Endothelial cell of umbilical vein (primary cell): Measurements from ENCODE around the gene PASK. TPM values are rescaled to one million over a fixed set of nuclear protein-coding genes. Genes with fewer than 3 reads are reported as not detected.

Experiments
- BruUV-seq: library from RNA; stranded (reverse); fragments of 400-500 nt; replicated peaks from 2 replicates; lab custom pipeline; 2021; lab: Mats Ljungman, UMichigan
- CTCF ChIA-PET: fragments of 300-600, 350-600 bp; sonication (Branson Sonifier 250); formaldehyde crosslinking; loops from one replicate; lab custom pipeline; 2021; ENCODE audit warnings: antibody characterized with exemption, inconsistent platforms; lab: Charles Lee
- POLR2A ChIA-PET: fragments of 300-600, 350-600 bp; sonication (Branson Sonifier 250); formaldehyde crosslinking; loops from one replicate; lab custom pipeline; 2021; ENCODE audit warnings: antibody characterized with exemption, inconsistent platforms; lab: Charles Lee
- DNase-seq: peaks from one replicate; pipeline ENCODE4 v3.0.0-alpha.2; 2011; ENCODE audit warnings: low read depth, low spot score
- FAIRE-seq: peaks from 2 replicates; lab custom pipeline; 2011; peaks lifted over from hg19 to GRCh38; lab: Jason Lieb, UNC
- H2AFZ ChIP-seq: 2 replicates; pipeline ENCODE4 v1.6.0; 2012; ENCODE audit warnings: low read depth, low read length, control low read depth, inconsistent platforms
- H3K27ac ChIP-seq: 2 replicates; pipeline ENCODE4 v1.5.1; 2011; ENCODE audit warnings: low read depth, mild to moderate bottlenecking, control low read depth, low read length, moderate library complexity; ENCODE audit not compliant: insufficient read depth
- H3K27me3 ChIP-seq, 2 experiments: 2 replicates each; pipeline versions ENCODE4 v1.6.0 to v1.6.1; 2011; ENCODE audit warnings: low read length in 2 of 2, mixed read lengths in 1 of 2; ENCODE audit not compliant: control insufficient read depth in 2 of 2, insufficient read depth in 2 of 2
- H3K36me3 ChIP-seq, 2 experiments: 2 replicates in 1 of 2; 3 replicates in 1 of 2; pipeline ENCODE4 v1.5.1; 2011; ENCODE audit warnings: low read length in 2 of 2, mild to moderate bottlenecking in 1 of 2, moderate library complexity in 1 of 2; ENCODE audit not compliant: control insufficient read depth in 2 of 2, insufficient read depth in 2 of 2; ENCODE audit errors: extremely low read depth in 1 of 2
- H3K4me1 ChIP-seq: 3 replicates; pipeline ENCODE4 v1.5.1; 2011; ENCODE audit warnings: mild to moderate bottlenecking, low read length; ENCODE audit not compliant: control insufficient read depth, insufficient read depth; ENCODE audit errors: extremely low read depth
- H3K4me2 ChIP-seq: 2 replicates; pipeline ENCODE4 v1.6.1; 2011; ENCODE audit warnings: low read length, control low read depth, mixed read lengths; ENCODE audit not compliant: insufficient read depth
- H3K4me3 ChIP-seq, 3 experiments: fragments of 200-600 bp in 1 of 3; sonication (generic), shearing (Covaris generic) in 1 of 3; replicated peaks in 1 of 3; 2 replicates each; pipeline ENCODE4 v1.5.1; 2011 to 2016; ENCODE audit warnings: control low read depth in 3 of 3, low read length in 3 of 3, mild to moderate bottlenecking in 2 of 3, inconsistent platforms in 1 of 3, low read depth in 1 of 3, moderate library complexity in 1 of 3; ENCODE audit not compliant: insufficient read depth in 1 of 3
- H3K79me2 ChIP-seq: 2 replicates; pipeline ENCODE4 v1.6.0; 2012; ENCODE audit warnings: low read length, inconsistent platforms; ENCODE audit not compliant: control insufficient read depth, insufficient read depth
- H3K9ac ChIP-seq: replicated peaks from 2 replicates; pipeline ENCODE3; 2011; ENCODE audit warnings: low read length, control low read depth; ENCODE audit not compliant: insufficient read depth; ENCODE audit errors: extremely low read depth
- H3K9me1 ChIP-seq: replicated peaks from 3 replicates; pipeline ENCODE4 v1.6.0; 2011; ENCODE audit warnings: mild to moderate bottlenecking, low read length; ENCODE audit not compliant: control insufficient read depth, insufficient read depth; ENCODE audit errors: extremely low read depth
- H3K9me3 ChIP-seq: replicated peaks from 2 replicates; pipeline ENCODE4 v1.5.1; 2012; ENCODE audit warnings: low read length, inconsistent platforms; ENCODE audit not compliant: control insufficient read depth, insufficient read depth
- H4K20me1 ChIP-seq: replicated peaks from 2 replicates; pipeline ENCODE3; 2011; ENCODE audit warnings: mild to moderate bottlenecking, low read length; ENCODE audit not compliant: control insufficient read depth, insufficient read depth; ENCODE audit errors: extremely low read depth
- CTCF ChIP-seq, 2 donors: IDR thresholded peaks; 1 replicate in 1 of 2; 2 replicates in 1 of 2; pipeline ENCODE4 v1.5.1; 2011; ENCODE audit warnings: low read length in 2 of 2, mild to moderate bottlenecking in 2 of 2, moderate library complexity in 2 of 2, control low read depth in 1 of 2, inconsistent platforms in 1 of 2, low read depth in 1 of 2; ENCODE audit not compliant: insufficient read depth in 1 of 2; ENCODE audit errors: extremely low read depth in 1 of 2
- EZH2 ChIP-seq: IDR thresholded peaks from 2 replicates; pipeline ENCODE4 v1.6.1; 2012; ENCODE audit warnings: borderline replicate concordance, low read depth, mild to moderate bottlenecking, moderate library complexity, low read length, inconsistent platforms; ENCODE audit not compliant: severe bottlenecking
- FOS ChIP-seq: IDR thresholded peaks from 2 replicates; pipeline ENCODE4 v1.6.1; 2011; ENCODE audit warnings: mild to moderate bottlenecking, low read length, moderate library complexity, borderline replicate concordance; ENCODE audit not compliant: insufficient read depth
- GATA2 ChIP-seq: IDR thresholded peaks from 2 replicates; pipeline ENCODE4 v1.7.0; 2011; ENCODE audit warnings: low read depth, mild to moderate bottlenecking, moderate library complexity, mixed read lengths, low read length; ENCODE audit not compliant: insufficient read length, insufficient read depth
- JUN ChIP-seq: IDR thresholded peaks from 2 replicates; pipeline ENCODE4 v1.6.1; 2011; ENCODE audit warnings: borderline replicate concordance, low read depth; ENCODE audit not compliant: insufficient read length, insufficient read depth
- MAX ChIP-seq: IDR thresholded peaks from 2 replicates; pipeline ENCODE4 v1.6.1; 2011; ENCODE audit not compliant: insufficient read depth, insufficient read length
- MYC ChIP-seq: IDR thresholded peaks from one replicate; pipeline ENCODE4 v1.6.1; 2011; ENCODE audit warnings: mild to moderate bottlenecking, low read depth, low read length
- POLR2A ChIP-seq: IDR thresholded peaks from 2 replicates; pipeline ENCODE4 v1.6.1; 2012; ENCODE audit warnings: low read depth, mild to moderate bottlenecking, control low read depth, low read length
- POLR2AphosphoS5 ChIP-seq: IDR thresholded peaks from 2 replicates; pipeline ENCODE4 v1.6.1; 2012; ENCODE audit warnings: low read depth, mild to moderate bottlenecking, control low read depth, low read length, moderate library complexity; ENCODE audit not compliant: insufficient read depth
- dilution Hi-C: fragments of 300-500 bp; cut with MboI; formaldehyde crosslinking; loops from one replicate; pipeline ENCODE4 v1.15.0; 2019; ENCODE audit warnings: low sequenced_read_pairs; ENCODE audit not compliant: extremely low pct_ligation_motif_present
- intact Hi-C: fragments of 100-400 bp; cut with micrococcal nuclease; formaldehyde crosslinking; loops from one replicate; pipeline ENCODE4 v1.10.0; 2022
- polyA plus RNA-seq, 4 experiments: library from polyadenylated mRNA; depleted of rRNA in 3 of 4; stranded (reverse) in 3 of 4; unstranded in 1 of 4; fragments of >200 nt; gene quantifications; 2 replicates each; pipeline versions ENCODE4 v1.2.1 to v1.2.3, GENCODE V29; 2011 to 2012; ENCODE audit warnings: missing spikeins in 1 of 4
- total RNA-seq: library from RNA; stranded (reverse); gene quantifications from 2 replicates; pipeline ENCODE4 v1.2.3, GENCODE V29; 2021

Gene PASK
- total and polyA plus RNA-seq, 2 donors (not counting 3 experiments of a cell fraction or from before 2014, with no cell fraction given) = 5.7 to 17.3 TPM

DNA sequence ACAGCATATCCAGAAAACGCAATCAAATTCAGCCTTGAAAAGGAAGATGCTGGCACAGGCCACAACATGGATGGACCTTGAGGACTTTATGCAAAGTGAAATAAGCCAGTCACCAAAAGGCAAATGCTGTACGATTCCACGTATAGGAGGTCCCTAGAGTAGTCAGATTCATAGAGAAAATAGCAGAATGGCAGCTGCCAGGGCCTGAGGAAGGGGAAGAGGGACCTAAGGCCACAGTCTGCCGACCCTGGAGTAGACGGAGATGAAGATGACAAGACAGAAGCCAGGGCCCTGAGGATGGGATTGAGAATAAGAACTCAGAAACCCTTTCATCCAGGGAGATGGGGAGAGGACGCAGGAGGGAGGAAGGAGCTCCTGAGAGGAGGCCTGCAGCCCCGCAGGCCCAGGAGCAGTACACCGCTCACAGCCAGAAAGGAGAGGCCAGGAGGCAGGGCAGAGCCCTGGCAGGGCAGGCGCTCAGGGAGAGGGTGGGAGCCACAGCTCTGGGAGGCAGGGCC is 39.1 kb downstream of the PASK start:
- no peak for FAIRE-seq
- H3K9ac ChIP-seq = no peak overlapping the region

More for the DNA sequence above, 39.1 kb downstream of the PASK start:
- Histone ChIP-seq H3K4me1 (no peaks in the 10 kb centered on the region), H3K79me2 (no peaks in the 10 kb centered on the region), H2AFZ (no peak overlapping the region), H4K20me1 (no peaks in the 10 kb centered on the region), H3K27ac (no peak overlapping the region), H3K36me3 (no peaks in the 10 kb centered on the region), H3K9me3 (no peaks in the 10 kb centered on the region), H3K4me2 (no peak overlapping the region), H3K4me3 (no peak overlapping the region), H3K27me3 (no peaks in the 10 kb centered on the region), H3K9me1 (no peaks in the 10 kb centered on the region)
- POLR2A ChIA-PET = no interaction called here
- BruUV-seq = no TSS peak
- DNase-seq = no peak
- CTCF ChIA-PET = interaction anchor here (1.4 kb wide), 1 partner anchor 12 kb away, joined by 3 read pairs; no protein-coding TSS in a partner anchor
- dilution Hi-C loops = no loop called here
- TF ChIP-seq FOS (no peak), POLR2A (no peak), JUN (no peak), POLR2AphosphoS5 (no peak), GATA2 (no peak), MAX (no peak), MYC (no peak), EZH2 (no peak), CTCF (IDR thresholded peaks at IDR 0.05; ENCODE audit: extremely low read depth in 1 of 2, insufficient read depth in 1 of 2, low read depth in 1 of 2, low read length in 2 of 2) (no peak)
- intact Hi-C loops = no loop called here
